ENCODE results near the gene SLC4A4. TPM values are rescaled to one million over a fixed set of nuclear protein-coding genes. Genes with fewer than 3 reads are reported as not detected.

The SLC4A4 gene
- total RNA-seq, 1 experiment from 2014 or later = 0.92 TPM

DNA sequence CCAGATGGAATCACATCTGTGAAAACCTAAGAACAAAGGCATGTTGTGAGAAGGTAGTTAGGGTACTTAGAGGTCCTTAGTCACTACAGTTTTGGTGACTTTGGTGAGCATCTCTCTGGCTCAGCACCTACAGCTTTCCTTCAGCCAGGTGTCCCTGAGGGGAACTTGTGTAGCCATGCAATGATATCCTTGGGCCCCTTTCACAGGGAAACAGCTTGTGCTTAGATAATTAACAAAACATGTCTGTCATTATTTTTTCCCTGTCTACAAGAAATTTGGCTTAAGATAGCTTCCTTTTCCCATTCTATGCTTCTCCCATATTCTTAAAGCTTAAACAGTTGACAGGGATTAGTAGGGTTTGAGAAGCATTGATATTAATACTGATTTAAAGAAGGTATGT, 63.8 kb downstream of the SLC4A4 start:
- H3K36me3 Mint-ChIP-seq (ENCODE audit: insufficient read depth in 1 of 3, low read depth in 3 of 3) = no peaks in the 10 kb centered on the region
- no peak for DNase-seq
- Histone ChIP-seq H3K23me2 (ENCODE audit: insufficient read length, low read depth, low read length, poor library complexity, severe bottlenecking) (no peaks in the 10 kb centered on the region), H4K5ac (ENCODE audit: insufficient read length, low read depth, low read length) (no peak overlapping the region), H2BK120ac (ENCODE audit: low read depth, low read length, poor library complexity, severe bottlenecking) (no peak overlapping the region), H3K18ac (ENCODE audit: insufficient read length, low read depth, low read length) (no peak overlapping the region), H4K8ac (replicated peaks; ENCODE audit: insufficient read length, low read depth, low read length) (no peak overlapping the region), H2BK5ac (ENCODE audit: insufficient read length, low read length) (no peak overlapping the region), H3K79me1 (ENCODE audit: insufficient read depth, low read depth, low read length, poor library complexity, severe bottlenecking) (no peaks in the 10 kb centered on the region), H3K56ac (ENCODE audit: insufficient read length, low read depth, low read length) (no peak overlapping the region), H3K27me3 (ENCODE audit: insufficient read depth, low read length) (no peaks in the 10 kb centered on the region), H3K4me2 (ENCODE audit: insufficient read depth, insufficient read length, low read length) (no peak overlapping the region), H4K20me1 (ENCODE audit: control insufficient read depth, insufficient read depth, insufficient read length) (no peaks in the 10 kb centered on the region), H2BK20ac (ENCODE audit: low read depth, low read length, poor library complexity, severe bottlenecking) (no peak overlapping the region), H2BK15ac (ENCODE audit: low read depth, low read length) (no peak overlapping the region), H3K4ac (ENCODE audit: low read depth, low read length) (no peak overlapping the region), H3K79me2 (ENCODE audit: insufficient read depth, low read length) (no peaks in the 10 kb centered on the region), H3K14ac (ENCODE audit: insufficient read depth, low read length) (no peak overlapping the region), H2AFZ (ENCODE audit: low read length) (no peak overlapping the region), H4K91ac (ENCODE audit: insufficient read length, low read depth, low read length) (no peak overlapping the region), H2AK5ac (ENCODE audit: insufficient read length, low read length) (no peak overlapping the region), H3K9me3 (ENCODE audit: control insufficient read depth, low read depth, low read length) (no peaks in the 10 kb centered on the region), H3K27ac (ENCODE audit: insufficient read length, low read depth, low read length) (no peak overlapping the region), H3K4me1 (ENCODE audit: insufficient read depth, low read length) (no peaks in the 10 kb centered on the region), H3K23ac (ENCODE audit: insufficient read length, low read depth, low read length) (no peak overlapping the region), H2BK12ac (ENCODE audit: insufficient read length, low read depth, low read length) (no peak overlapping the region), H3K9ac (ENCODE audit: extremely low read depth, insufficient read length, low read length) (no peak overlapping the region), H3T11ph (ENCODE audit: low read length) (no peak overlapping the region)
- no peak overlapping the region for H3K27ac Mint-ChIP-seq
- peaks cover 5 to 10% of the 10 kb centered on the region in 2 experiments for H3K4me1 Mint-ChIP-seq
- no peaks in the 10 kb centered on the region for H3K27me3 Mint-ChIP-seq (ENCODE audit: low read depth)
- H3K4me3 Mint-ChIP-seq = no peak overlapping the region
- TF ChIP-seq, protein P1, sequence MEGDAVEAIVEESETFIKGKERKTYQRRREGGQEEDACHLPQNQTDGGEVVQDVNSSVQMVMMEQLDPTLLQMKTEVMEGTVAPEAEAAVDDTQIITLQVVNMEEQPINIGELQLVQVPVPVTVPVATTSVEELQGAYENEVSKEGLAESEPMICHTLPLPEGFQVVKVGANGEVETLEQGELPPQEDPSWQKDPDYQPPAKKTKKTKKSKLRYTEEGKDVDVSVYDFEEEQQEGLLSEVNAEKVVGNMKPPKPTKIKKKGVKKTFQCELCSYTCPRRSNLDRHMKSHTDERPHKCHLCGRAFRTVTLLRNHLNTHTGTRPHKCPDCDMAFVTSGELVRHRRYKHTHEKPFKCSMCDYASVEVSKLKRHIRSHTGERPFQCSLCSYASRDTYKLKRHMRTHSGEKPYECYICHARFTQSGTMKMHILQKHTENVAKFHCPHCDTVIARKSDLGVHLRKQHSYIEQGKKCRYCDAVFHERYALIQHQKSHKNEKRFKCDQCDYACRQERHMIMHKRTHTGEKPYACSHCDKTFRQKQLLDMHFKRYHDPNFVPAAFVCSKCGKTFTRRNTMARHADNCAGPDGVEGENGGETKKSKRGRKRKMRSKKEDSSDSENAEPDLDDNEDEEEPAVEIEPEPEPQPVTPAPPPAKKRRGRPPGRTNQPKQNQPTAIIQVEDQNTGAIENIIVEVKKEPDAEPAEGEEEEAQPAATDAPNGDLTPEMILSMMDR (conservative IDR thresholded peaks at IDR 0.05) = no peak
- peaks cover 0 to 2% of the 10 kb centered on the region in 2 experiments; a peak in 1 of 5 replicates for H3K9me3 Mint-ChIP-seq

All from H9 (cell line).